GM18505 (cell line): Measurements from ENCODE around the gene ARNT2.

Experiments
- ATAC-seq: cut with Tn5 transposase; IDR thresholded peaks from one replicate; pipeline ENCODE4 v1.9.1; 2021; ENCODE audit not compliant: unreplicated experiment
- POLR2A ChIP-seq: IDR thresholded peaks from 4 replicates; pipeline ENCODE4 v1.6.1; 2011; ENCODE audit warnings: borderline replicate concordance; ENCODE audit not compliant: insufficient read depth, insufficient read length; ENCODE audit errors: extremely low read depth

ARNT2 gene

GRCh38 chr15:80578871-80579270 is 174.7 kb downstream of the ARNT2 start:
- no peak for TF ChIP-seq POLR2A
- no peak for ATAC-seq

DNA sequence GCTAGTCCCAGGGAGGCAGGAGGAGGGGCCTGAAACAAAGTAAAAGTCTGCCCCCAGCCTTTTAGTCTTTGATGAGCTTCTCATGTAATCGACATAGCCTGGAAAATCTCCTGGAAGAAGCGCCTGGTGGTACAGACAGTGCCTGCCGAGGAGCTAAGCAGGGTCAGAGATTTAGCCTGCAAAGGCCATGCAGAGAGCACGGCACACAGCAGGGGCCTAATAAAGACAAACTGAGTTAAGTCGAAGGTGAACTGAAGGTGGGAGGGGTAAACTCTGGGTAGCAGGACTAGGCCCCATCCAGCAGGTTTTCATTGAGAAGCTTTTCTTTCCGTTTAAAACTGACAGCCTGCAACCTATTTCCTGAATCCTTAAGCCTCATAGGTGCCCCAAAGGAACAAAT is 175.4 kb downstream of the ARNT2 start:
- no peak for TF ChIP-seq POLR2A
- no peak for ATAC-seq

GRCh38 chr15:80580106-80580505 is 175.9 kb downstream of the ARNT2 start:
- TF ChIP-seq POLR2A = no peak
- no peak for ATAC-seq

DNA sequence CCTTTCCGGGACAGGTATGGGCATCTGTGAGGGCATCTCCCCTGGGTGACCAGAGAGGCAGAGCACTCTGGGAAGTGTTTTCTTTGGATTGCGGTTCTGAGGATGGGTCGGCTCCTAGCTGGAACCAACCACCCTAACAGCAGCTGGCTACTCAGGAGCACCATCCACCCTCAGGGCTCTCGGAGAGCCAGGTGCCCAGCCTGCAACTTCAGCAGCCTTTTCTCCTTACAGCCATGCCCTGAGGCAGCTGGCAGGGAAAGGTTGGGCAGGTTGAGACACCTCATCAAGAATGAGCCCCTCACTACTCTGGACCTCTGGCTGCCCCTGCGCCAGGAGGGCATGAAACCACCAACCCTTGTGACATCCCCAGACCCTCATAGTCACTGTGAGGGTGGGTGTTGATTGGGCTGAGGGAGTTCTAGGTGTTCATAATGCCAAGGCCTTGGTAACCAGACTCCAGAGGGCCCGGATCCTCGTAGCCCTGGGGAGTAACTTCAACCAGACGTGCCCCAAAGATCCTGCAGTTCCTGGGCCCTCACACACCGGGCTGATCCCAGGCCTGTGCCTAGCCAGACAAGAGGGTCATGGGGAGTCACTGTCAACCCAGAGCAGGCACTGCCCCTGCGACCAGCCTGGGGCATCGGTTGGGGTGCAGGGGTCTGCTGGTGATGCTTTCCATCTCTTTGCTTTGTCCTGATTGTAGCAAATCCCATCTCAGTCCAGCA is 176.5 kb downstream of the ARNT2 start:
- TF ChIP-seq POLR2A = no peak
- ATAC-seq = no peak

- no peak for TF ChIP-seq POLR2A
- ATAC-seq = no peak
These were observed 177.8 kb downstream of the ARNT2 start for GRCh38 chr15:80581976-80582375.

- TF ChIP-seq POLR2A = no peak
- no peak for ATAC-seq
These were observed 178.7 kb downstream of the ARNT2 start for GRCh38 chr15:80582816-80583423.

- ATAC-seq = no peak
These were observed 180.4 kb downstream of the ARNT2 start for GRCh38 chr15:80584561-80584964.

DNA sequence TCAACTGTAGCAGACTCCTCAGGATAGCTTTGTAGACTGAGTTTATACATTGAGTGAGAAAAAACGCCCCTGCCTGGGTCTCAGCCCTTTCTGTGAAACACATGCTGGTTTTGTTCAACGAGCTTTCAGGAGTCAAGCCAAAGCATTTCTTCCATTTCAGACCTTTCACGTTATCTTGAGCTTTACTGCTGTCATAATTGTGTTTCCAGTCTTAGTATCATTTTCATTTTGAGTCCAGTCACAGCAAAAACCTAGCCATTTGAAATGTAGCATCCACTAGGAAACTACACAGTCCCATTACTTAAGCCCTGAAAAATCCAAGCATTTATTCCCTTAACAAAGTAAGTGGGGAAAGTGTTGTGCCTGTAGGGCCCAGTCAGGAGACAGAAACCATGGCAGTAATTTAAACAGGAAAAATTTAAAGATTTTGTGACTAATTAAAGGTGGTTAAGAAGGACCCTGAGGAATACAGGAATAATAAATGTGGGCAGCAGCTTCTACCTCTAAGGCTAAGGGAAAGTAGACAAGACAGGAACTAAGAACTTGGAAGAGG is 180.9 kb downstream of the ARNT2 start:
- TF ChIP-seq POLR2A = no peak
- ATAC-seq = no peak

More at GRCh38 chr15:80584561-80584964, 180.4 kb downstream of the ARNT2 start:
- TF ChIP-seq POLR2A = no peak

GRCh38 chr15:80585544-80586018 is 181.4 kb downstream of the ARNT2 start:
- TF ChIP-seq POLR2A = no peak
- ATAC-seq = no peak

DNA sequence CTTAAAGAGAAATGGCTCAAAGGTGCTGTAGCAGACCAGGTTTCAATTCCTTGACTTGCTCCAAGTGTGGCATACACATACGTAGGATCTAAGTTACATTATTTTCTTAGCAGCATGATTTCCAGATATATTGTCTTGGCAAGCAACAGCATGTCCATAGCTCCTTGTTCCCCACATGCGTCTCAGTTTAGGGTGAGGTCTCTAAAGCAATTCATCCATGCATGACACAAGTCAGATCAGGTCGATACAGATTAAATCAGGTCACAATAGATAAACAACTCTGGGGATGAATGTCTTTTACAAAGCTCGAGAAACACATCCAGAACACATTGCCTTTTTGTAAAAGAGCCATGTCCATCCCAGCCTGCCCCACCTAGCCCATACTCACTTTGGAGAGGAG is 182.0 kb downstream of the ARNT2 start:
- no peak for TF ChIP-seq POLR2A
- no peak for ATAC-seq

GRCh38 chr15:80587007-80587406 is 182.8 kb downstream of the ARNT2 start:
- TF ChIP-seq POLR2A = no peak
- no peak for ATAC-seq

DNA sequence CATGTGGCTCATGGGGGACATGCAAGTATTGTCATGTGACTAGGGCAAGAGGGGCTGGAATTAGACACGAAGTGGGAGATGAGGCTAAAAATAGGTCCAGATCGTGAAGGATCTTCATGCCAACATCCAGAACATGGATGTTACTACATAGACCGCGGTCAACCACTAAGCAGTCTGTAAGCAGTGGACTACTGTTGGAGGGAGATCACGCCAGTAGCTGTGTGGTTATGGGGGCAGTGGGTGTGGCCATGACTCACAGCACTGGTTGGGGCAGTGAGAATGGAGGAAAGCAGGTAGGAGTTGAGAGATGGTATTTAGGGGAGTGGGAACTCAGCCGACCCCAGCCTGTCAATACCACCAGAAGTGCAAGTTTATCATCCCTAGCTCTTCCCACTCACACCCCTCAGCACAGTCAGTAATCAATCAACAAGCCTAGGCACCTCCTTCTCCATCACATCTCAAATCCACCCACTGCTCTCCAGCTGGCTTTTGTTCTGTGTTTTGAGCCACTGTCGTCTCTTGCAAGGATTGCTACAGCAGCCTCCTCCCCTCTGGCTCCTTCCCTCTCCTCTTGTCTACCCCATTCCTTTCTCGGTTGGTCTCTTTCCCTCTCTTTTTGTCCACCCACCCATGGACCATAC is 183.8 kb downstream of the ARNT2 start:
- no peak for ATAC-seq
- no peak for TF ChIP-seq POLR2A

GRCh38 chr15:80588801-80589200 is 184.6 kb downstream of the ARNT2 start:
- TF ChIP-seq POLR2A = no peak
- ATAC-seq = no peak

- ATAC-seq = no peak
- no peak for TF ChIP-seq POLR2A
These were observed 186.7 kb downstream of the ARNT2 start for GRCh38 chr15:80590761-80591355.

- TF ChIP-seq POLR2A = no peak
- ATAC-seq = no peak
These were observed 187.3 kb downstream of the ARNT2 start for GRCh38 chr15:80591471-80591870.
